K562 (cell line): ENCODE data around the gene ACBD6. TPM values are rescaled to one million over a fixed set of nuclear protein-coding genes. Genes with fewer than 3 reads are reported as not detected.

Source experiments
- ATAC-seq: fragments of 200-7000 bp; cut with Tn5 transposase; 3 replicates; pipeline ENCODE4 v1.9.1; 2020; ENCODE audit warnings: moderate library complexity
- BruUV-seq: library from RNA; stranded (reverse); fragments of 400-500 nt; replicated peaks from 2 replicates; lab custom pipeline; 2021; lab: Mats Ljungman, UMichigan
- CTCF ChIA-PET: fragments of 300-600 bp; formaldehyde crosslinking; extraction: SDS; loops from one replicate; lab custom pipeline; 2021; ENCODE audit warnings: low intra/inter-chr PET ratio; lab: Yijun Ruan, JAX
- POLR2A ChIA-PET: fragments of 300-600, 350-650 bp; sonication (Branson Sonifier 250); formaldehyde crosslinking; extraction: SDS; loops from one replicate; lab custom pipeline; 2021; ENCODE audit warnings: antibody characterized with exemption, inconsistent platforms; lab: Yijun Ruan, JAX
- DNase-seq, 4 experiments: peaks; one replicate each; pipeline versions ENCODE4 v3.0.0 to v3.0.0-alpha.2; 2011 to 2018; ENCODE audit warnings: low spot score in 3 of 4, mixed read lengths in 3 of 4; ENCODE audit errors: extremely low read depth in 1 of 4
- FAIRE-seq: peaks from 2 replicates; lab custom pipeline; 2011; peaks lifted over from hg19 to GRCh38; lab: Jason Lieb, UNC
- H2AFZ ChIP-seq: 2 replicates; pipeline ENCODE4 v1.6.0; 2011; ENCODE audit warnings: low read depth, low read length, control low read depth, inconsistent platforms
- H3K27ac ChIP-seq: fragments of 200-600 bp; 3 replicates; pipeline ENCODE4 v1.8.0; 2011; ENCODE audit warnings: low read depth, mild to moderate bottlenecking, control low read depth, inconsistent platforms, low read length, moderate library complexity, mixed read lengths; ENCODE audit errors: extremely low read depth
- H3K27me3 ChIP-seq, 2 experiments: fragments of 300-600 bp in 1 of 2; 2 replicates in 1 of 2; 3 replicates in 1 of 2; pipeline versions ENCODE4 v1.6.0 to v1.8.0; 2011; ENCODE audit warnings: inconsistent platforms in 2 of 2, low read length in 2 of 2, mild to moderate bottlenecking in 1 of 2, mixed read lengths in 1 of 2, moderate library complexity in 1 of 2; ENCODE audit not compliant: control insufficient read depth in 2 of 2, insufficient read depth in 2 of 2
- H3K36me3 ChIP-seq: fragments of 300-600 bp; 3 replicates; pipeline ENCODE4 v1.8.0; 2011; ENCODE audit warnings: mild to moderate bottlenecking, low read length, inconsistent platforms; ENCODE audit not compliant: control insufficient read depth, insufficient read depth
- H3K4me1 ChIP-seq, 2 experiments: fragments of 200-600 bp in 1 of 2; replicated peaks in 1 of 2; 2 replicates in 1 of 2; 3 replicates in 1 of 2; pipeline versions ENCODE4 v1.5.1 to v1.8.0; 2011; ENCODE audit warnings: inconsistent platforms in 2 of 2, low read length in 2 of 2, mild to moderate bottlenecking in 1 of 2, mixed read lengths in 1 of 2, moderate library complexity in 1 of 2; ENCODE audit not compliant: control insufficient read depth in 2 of 2, insufficient read depth in 2 of 2
- H3K4me2 ChIP-seq: 2 replicates; pipeline ENCODE4 v1.6.1; 2011; ENCODE audit warnings: low read length, control low read depth, inconsistent platforms, mixed read lengths; ENCODE audit not compliant: insufficient read depth
- H3K4me3 ChIP-seq: fragments of 200-600 bp; sonication (generic), shearing (Covaris generic); 2 replicates; pipeline ENCODE4 v1.5.1; 2016; ENCODE audit warnings: control low read depth, inconsistent platforms
- H3K79me2 ChIP-seq: fragments of 200-600 bp; 3 replicates; pipeline ENCODE4 v1.8.0; 2011; ENCODE audit warnings: low read length, inconsistent platforms; ENCODE audit not compliant: control insufficient read depth, insufficient read depth
- H3K9ac ChIP-seq, 2 experiments: 2 replicates each; pipeline versions ENCODE4 v1.6.0 to v1.6.1; 2011; ENCODE audit warnings: low read depth in 2 of 2, low read length in 2 of 2, control low read depth in 1 of 2, inconsistent platforms in 1 of 2, mild to moderate bottlenecking in 1 of 2, mixed read lengths in 1 of 2; ENCODE audit not compliant: insufficient read depth in 1 of 2
- H3K9me1 ChIP-seq: one replicate; pipeline ENCODE4 v1.6.0; 2011; ENCODE audit warnings: inconsistent platforms, mild to moderate bottlenecking, low read length, moderate library complexity; ENCODE audit not compliant: control insufficient read depth, insufficient read depth
- H3K9me3 ChIP-seq: replicated peaks from 2 replicates; pipeline ENCODE4 v1.5.1; 2011; ENCODE audit warnings: low read depth, low read length, inconsistent platforms; ENCODE audit not compliant: control insufficient read depth, insufficient read depth
- H4K20me1 ChIP-seq: replicated peaks from 2 replicates; pipeline ENCODE4 v1.6.1; 2011; ENCODE audit warnings: low read length, inconsistent platforms, mixed read lengths; ENCODE audit not compliant: control insufficient read depth, insufficient read depth
- CBX2 ChIP-seq: fragments of 200-600 bp; sonication (generic); IDR thresholded peaks from one replicate; pipeline ENCODE4 v1.6.1; 2012; ENCODE audit warnings: mild to moderate bottlenecking, low read length, inconsistent platforms; ENCODE audit not compliant: insufficient read depth, poor library complexity, severe bottlenecking
- CBX8 ChIP-seq: fragments of 200-600 bp; sonication (generic); IDR thresholded peaks from 2 replicates; pipeline ENCODE4 v1.6.1; 2012; ENCODE audit warnings: borderline replicate concordance, mixed run types, low read depth, mild to moderate bottlenecking, moderate library complexity, mixed read lengths, low read length, control low read depth, inconsistent platforms; ENCODE audit not compliant: poor library complexity, severe bottlenecking; ENCODE audit errors: extremely low read depth
- ZNF121 ChIP-seq: sonication (generic); formaldehyde crosslinking; conservative IDR thresholded peaks from 2 replicates; pipeline ENCODE4 v1.8.0; 2022; ENCODE audit warnings: missing genetic modification reagents
- WGBS: fragments of 100-300 bp; shearing (Covaris generic); methylation state at CpG from one replicate; pipeline ENCODE4 v1.1.6; 2016; ENCODE audit warnings: low coverage, mixed read lengths; ENCODE audit not compliant: insufficient coverage; ENCODE audit errors: missing lambda C conversion rate; 5-methylcytosine and 5-hydroxymethylcytosine counted together
- in situ Hi-C: fragments of 300-500 bp; cut with MboI; formaldehyde crosslinking; loops from 4 replicates; pipeline ENCODE4 v1.15.0; 2018; ENCODE audit warnings: inconsistent platforms, mixed read lengths
- intact Hi-C: fragments of 100-400 bp; cut with micrococcal nuclease; formaldehyde crosslinking; loops from 2 replicates; pipeline ENCODE4 v1.14.2; 2022
- polyA plus RNA-seq, 8 experiments: library from polyadenylated mRNA; depleted of rRNA in 4 of 8; stranded (reverse) in 5 of 8; unstranded in 3 of 8; fragments of >200 nt; fragmentation: Nextera tagmentation in 2 of 8; fragmentation: Illumina TruSeq in 1 of 8; extraction: Ambion mirVana in 2 of 8; extraction: Trizol in 1 of 8; gene quantifications; 2 replicates each; pipeline versions ENCODE4 v1.2.1 to v1.2.3, GENCODE V29; 2011 to 2014; ENCODE audit warnings: inconsistent platforms in 1 of 8, missing spikeins in 1 of 8
- total RNA-seq, 7 experiments: library from RNA; depleted of rRNA in 6 of 7; stranded (reverse); fragments of >200 nt in 6 of 7; fragmentation: Illumina TruSeq in 2 of 7; extraction: Trizol in 2 of 7; gene quantifications; 2 replicates each; pipeline versions ENCODE4 v1.2.1 to v1.2.3, GENCODE V29; 2011 to 2021; ENCODE audit warnings: low replicate concordance in 1 of 7
- TF ChIP-seq, protein P1 (sequence below): sonication (generic); formaldehyde crosslinking; IDR thresholded peaks from 2 replicates; pipeline ENCODE4 v1.8.0; 2022; ENCODE audit warnings: mild to moderate bottlenecking, missing genetic modification reagents

ACBD6 gene
- total and polyA plus RNA-seq, 9 of the 15 experiments (the other 6 are each of a cell fraction or from before 2014, with no cell fraction given) = 16.9 to 107 (median 77.7) TPM

DNA sequence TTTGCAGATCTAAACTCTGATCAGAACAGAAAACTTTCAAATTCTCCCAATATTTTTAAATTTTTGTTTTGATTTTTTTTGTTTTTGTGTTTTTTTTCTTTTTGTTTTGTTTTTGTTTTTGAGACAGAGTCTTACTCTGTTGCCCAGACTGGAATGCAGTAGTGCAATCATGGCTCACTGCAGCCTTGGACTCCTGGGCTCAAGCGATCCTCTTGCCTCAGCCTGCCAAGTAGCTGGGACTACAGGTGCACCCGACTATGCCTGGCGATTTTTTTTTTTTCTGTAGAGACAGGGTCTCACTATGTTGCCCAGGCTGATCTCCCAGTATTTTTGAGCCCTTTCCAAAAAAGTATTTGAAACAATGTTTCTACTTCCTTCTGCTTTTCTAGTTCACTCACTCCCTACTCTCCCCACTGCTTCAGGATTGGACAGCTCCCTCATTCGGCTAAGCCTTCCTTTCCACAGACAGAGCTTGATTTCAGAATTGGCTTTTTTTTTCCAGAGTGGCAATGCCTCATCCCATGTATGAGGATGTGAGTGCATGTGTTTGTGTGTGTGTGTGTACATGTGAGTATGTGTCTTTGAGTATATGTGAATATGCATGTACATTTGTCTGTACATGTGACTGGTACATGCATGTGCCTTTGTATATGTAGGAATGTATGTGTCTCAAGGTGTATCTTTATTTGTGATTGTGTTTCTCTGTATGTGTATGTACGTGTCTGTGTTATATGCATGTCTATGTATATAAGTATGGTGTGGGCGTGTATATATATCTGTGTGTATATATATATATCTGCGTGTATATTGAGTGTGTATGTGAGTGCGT lies 260.4 kb downstream of the ACBD6 start (continued):
- TF ChIP-seq, protein P1, sequence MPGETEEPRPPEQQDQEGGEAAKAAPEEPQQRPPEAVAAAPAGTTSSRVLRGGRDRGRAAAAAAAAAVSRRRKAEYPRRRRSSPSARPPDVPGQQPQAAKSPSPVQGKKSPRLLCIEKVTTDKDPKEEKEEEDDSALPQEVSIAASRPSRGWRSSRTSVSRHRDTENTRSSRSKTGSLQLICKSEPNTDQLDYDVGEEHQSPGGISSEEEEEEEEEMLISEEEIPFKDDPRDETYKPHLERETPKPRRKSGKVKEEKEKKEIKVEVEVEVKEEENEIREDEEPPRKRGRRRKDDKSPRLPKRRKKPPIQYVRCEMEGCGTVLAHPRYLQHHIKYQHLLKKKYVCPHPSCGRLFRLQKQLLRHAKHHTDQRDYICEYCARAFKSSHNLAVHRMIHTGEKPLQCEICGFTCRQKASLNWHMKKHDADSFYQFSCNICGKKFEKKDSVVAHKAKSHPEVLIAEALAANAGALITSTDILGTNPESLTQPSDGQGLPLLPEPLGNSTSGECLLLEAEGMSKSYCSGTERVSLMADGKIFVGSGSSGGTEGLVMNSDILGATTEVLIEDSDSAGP (CRISPR knock-in tag) = no peak
- TF ChIP-seq ZNF121 (CRISPR knock-in tag) = peak; percentile 47

- intact Hi-C loops (loop anchor here (5.0 kb wide), 1 partner anchor 532 kb away; no protein-coding TSS in a partner anchor), in situ Hi-C loops (no loop called here)
- no peak overlapping the region for H3K27ac ChIP-seq
- DNase-seq (no peak), FAIRE-seq (no peak), ATAC-seq (no peak)
- H3K4me2 ChIP-seq = no peak overlapping the region
- no peaks in the 10 kb centered on the region for H3K36me3 ChIP-seq
- H3K9me1 ChIP-seq = no peaks in the 10 kb centered on the region
- H3K4me1 ChIP-seq = peaks cover 0 to 13% of the 10 kb centered on the region in 2 experiments; a peak in 1 of 5 replicates
- no peaks in the 10 kb centered on the region for H3K9me3 ChIP-seq
- POLR2A ChIA-PET = interaction anchor here (0.7 to 1.3 kb wide), 3 partner anchors 8 to 17 kb away, joined by 3 to 5 read pairs (median 3); no protein-coding TSS in a partner anchor
- H3K9ac ChIP-seq = no peak overlapping the region
- no peaks in the 10 kb centered on the region for H4K20me1 ChIP-seq
- 4% methylated on average over 10 of the region's 10 CpGs for whole genome bisulfite sequencing
- CTCF ChIA-PET = no interaction called here
- BruUV-seq = no TSS peak
- no peak overlapping the region for H2AFZ ChIP-seq
- no peaks in the 10 kb centered on the region for H3K79me2 ChIP-seq
- peaks cover 53 to 56% of the 10 kb centered on the region in 2 experiments for H3K27me3 ChIP-seq
- H3K4me3 ChIP-seq = no peak overlapping the region
- TF ChIP-seq CBX2 (peak; percentile 87), CBX8 (peak; percentile 95)
Observed at GRCh38 chr1:180239145-180240096, 263.0 kb downstream of the ACBD6 start.
